Skeletal muscle satellite cell (primary cell): Measurements from ENCODE around the gene JAKMIP3.

Experiments used
- H3K27me3 ChIP-seq: 2 replicates; pipeline ENCODE4 v1.7.0; 2013; ENCODE audit warnings: low read length; ENCODE audit not compliant: control insufficient read depth, insufficient read depth
- H3K36me3 ChIP-seq: 2 replicates; pipeline ENCODE4 v1.7.0; 2013; ENCODE audit warnings: mild to moderate bottlenecking, control low read depth, low read length; ENCODE audit not compliant: insufficient read depth
- H3K4me1 ChIP-seq: 2 replicates; pipeline ENCODE4 v1.7.0; 2013; ENCODE audit warnings: low read length; ENCODE audit not compliant: control insufficient read depth, insufficient read depth
- H3K4me2 ChIP-seq: 2 replicates; pipeline ENCODE4 v1.7.0; 2013; ENCODE audit warnings: mild to moderate bottlenecking, low read length
- H3K4me3 ChIP-seq: 2 replicates; pipeline ENCODE4 v1.7.0; 2013; ENCODE audit warnings: low read length
- H3K9ac ChIP-seq: 2 replicates; pipeline ENCODE4 v1.7.0; 2013; ENCODE audit warnings: mild to moderate bottlenecking, low read depth, low read length, moderate library complexity
- H3K9me3 ChIP-seq: replicated peaks from 2 replicates; pipeline ENCODE4 v1.7.0; 2013; ENCODE audit warnings: mild to moderate bottlenecking, control low read depth, low read length

The JAKMIP3 gene

GRCh38 chr10:132045324-132045723 is 20.4 kb upstream of the JAKMIP3 start:
- H3K4me3 ChIP-seq = no peak overlapping the region
- H3K36me3 ChIP-seq = no peaks in the 10 kb centered on the region
- H3K4me1 ChIP-seq = no peaks in the 10 kb centered on the region
- H3K9me3 ChIP-seq = no peaks in the 10 kb centered on the region
- no peak overlapping the region for H3K9ac ChIP-seq
- no peak overlapping the region for H3K4me2 ChIP-seq
- H3K27me3 ChIP-seq = peaks cover 19% of the 10 kb centered on the region

DNA sequence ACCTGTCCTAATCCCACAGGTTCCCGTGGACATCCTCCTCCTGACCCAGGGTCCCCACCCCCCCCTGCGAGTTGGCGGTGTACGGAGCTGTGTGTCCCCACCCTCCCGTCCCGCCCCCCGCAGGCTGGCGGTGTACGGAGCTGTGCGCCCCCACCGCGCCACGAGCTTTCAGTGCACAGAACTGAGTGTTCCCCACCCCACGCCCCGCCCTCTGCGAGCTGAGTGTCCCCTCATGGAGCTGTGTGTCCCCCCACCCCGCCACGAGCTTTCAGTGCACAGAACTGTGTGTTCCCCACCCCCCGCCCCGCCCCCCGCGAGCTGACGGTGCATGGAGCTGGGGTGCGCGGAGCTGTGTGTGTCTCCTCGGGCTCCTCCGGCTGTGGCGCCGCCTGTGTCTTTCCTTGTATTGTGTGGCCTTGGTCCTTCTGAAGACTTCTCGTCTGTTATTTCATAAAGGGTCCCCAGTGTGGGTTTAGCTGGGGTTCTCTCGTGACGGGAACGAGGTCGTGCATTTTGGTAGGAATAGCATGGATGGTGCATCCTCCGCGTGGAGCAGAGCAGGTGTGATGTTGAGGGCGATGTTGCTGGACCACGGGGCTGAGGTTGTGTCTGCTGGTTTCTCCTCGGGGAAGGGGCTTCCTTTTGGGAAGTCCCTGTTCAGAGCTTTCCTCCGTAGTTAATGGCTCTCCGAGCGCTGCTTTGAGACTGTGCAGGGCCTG is 18.0 kb upstream of the JAKMIP3 start:
- Histone ChIP-seq H3K27me3 (peaks cover 19% of the 10 kb centered on the region), H3K4me3 (no peak overlapping the region), H3K9me3 (peaks cover 7% of the 10 kb centered on the region), H3K4me1 (no peaks in the 10 kb centered on the region), H3K9ac (no peak overlapping the region), H3K4me2 (no peak overlapping the region), H3K36me3 (no peaks in the 10 kb centered on the region)

DNA sequence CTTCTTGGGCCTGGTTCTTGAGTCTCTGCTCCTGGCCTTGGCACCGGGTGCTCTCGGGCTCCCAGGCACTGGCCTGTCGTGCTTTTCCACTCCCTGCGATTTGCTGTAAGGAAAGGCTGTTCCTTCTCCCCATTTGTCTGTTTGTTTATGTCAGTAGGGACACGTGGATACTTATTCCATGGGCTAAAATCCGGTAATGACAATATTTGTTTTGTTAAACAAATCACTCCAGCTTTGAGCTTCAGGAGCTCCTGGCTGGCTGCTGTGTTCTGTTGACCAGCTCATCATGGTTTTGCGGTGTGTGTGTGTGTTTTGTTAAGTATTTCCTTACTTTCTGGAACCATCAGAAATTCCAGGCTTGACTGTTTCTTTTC is 17.5 kb upstream of the JAKMIP3 start:
- peaks cover 10% of the 10 kb centered on the region for H3K9me3 ChIP-seq
- peaks cover 19% of the 10 kb centered on the region for H3K27me3 ChIP-seq
- H3K4me3 ChIP-seq = no peak overlapping the region
- no peak overlapping the region for H3K4me2 ChIP-seq
- H3K9ac ChIP-seq = no peak overlapping the region
- no peaks in the 10 kb centered on the region for H3K4me1 ChIP-seq
- H3K36me3 ChIP-seq = no peaks in the 10 kb centered on the region

DNA sequence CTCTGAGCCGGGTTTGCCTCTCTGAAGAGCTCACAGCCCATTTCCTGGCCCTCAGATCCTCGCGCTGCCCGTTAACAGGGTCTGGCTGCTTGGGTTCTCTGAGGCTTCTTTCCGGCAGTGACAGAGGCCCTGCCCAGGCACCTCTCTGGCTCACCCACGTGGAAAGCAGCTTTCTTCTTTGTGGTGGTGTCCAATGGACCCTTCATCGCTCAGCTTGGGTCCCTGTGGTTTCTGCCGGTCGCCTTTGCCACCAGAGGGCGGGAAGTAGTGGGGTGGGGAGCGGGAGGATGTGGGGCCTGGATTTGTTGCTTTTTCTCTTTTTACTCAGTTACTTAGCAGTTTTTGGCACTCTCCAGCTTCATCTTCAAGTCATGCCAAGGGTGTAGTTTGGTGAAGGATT is 15.6 kb upstream of the JAKMIP3 start:
- H3K9ac ChIP-seq = no peak overlapping the region
- H3K4me2 ChIP-seq = no peak overlapping the region
- no peak overlapping the region for H3K4me3 ChIP-seq
- peaks cover 4% of the 10 kb centered on the region for H3K27me3 ChIP-seq
- H3K36me3 ChIP-seq = no peaks in the 10 kb centered on the region
- no peaks in the 10 kb centered on the region for H3K4me1 ChIP-seq
- peaks cover 11% of the 10 kb centered on the region for H3K9me3 ChIP-seq

- Histone ChIP-seq H3K9ac (no peak overlapping the region), H3K4me1 (no peaks in the 10 kb centered on the region), H3K27me3 (no peaks in the 10 kb centered on the region), H3K4me3 (no peak overlapping the region), H3K9me3 (peaks cover 11% of the 10 kb centered on the region), H3K36me3 (no peaks in the 10 kb centered on the region), H3K4me2 (no peak overlapping the region)
Measured at GRCh38 chr10:132052124-132052523, 13.6 kb upstream of the JAKMIP3 start.

DNA sequence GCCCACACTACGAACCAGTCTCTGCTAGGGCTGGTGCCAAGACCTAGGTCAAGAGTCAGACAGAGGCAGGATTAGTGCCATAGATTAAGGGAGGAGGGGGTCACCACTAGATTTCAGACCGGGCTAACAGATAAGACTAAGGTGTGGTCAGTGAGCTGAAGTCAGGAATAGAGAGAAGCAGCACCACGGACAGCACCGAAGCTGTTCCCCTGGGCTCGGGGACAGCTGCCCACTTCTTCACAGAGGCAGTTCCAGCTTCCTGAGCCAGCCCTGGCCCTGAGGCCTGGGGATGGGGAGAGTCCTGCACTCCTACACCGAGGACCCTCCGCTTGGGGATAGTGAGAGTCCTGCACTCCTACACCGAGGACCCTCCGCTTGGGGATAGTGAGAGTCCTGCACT is 11.2 kb upstream of the JAKMIP3 start:
- Histone ChIP-seq H3K4me3 (no peak overlapping the region), H3K9me3 (peaks cover 11% of the 10 kb centered on the region), H3K27me3 (no peaks in the 10 kb centered on the region), H3K4me1 (no peaks in the 10 kb centered on the region), H3K9ac (no peak overlapping the region), H3K4me2 (no peak overlapping the region), H3K36me3 (no peaks in the 10 kb centered on the region)

GRCh38 chr10:132055616-132056015 is 10.1 kb upstream of the JAKMIP3 start:
- Histone ChIP-seq H3K36me3 (no peaks in the 10 kb centered on the region), H3K9ac (no peak overlapping the region), H3K4me2 (no peak overlapping the region), H3K9me3 (peaks cover 11% of the 10 kb centered on the region), H3K27me3 (no peaks in the 10 kb centered on the region), H3K4me1 (no peaks in the 10 kb centered on the region), H3K4me3 (no peak overlapping the region)

GRCh38 chr10:132056663-132057062 is 9.1 kb upstream of the JAKMIP3 start:
- Histone ChIP-seq H3K4me3 (no peak overlapping the region), H3K9me3 (peaks cover 11% of the 10 kb centered on the region), H3K36me3 (no peaks in the 10 kb centered on the region), H3K27me3 (no peaks in the 10 kb centered on the region), H3K4me1 (no peaks in the 10 kb centered on the region), H3K4me2 (no peak overlapping the region), H3K9ac (no peak overlapping the region)

DNA sequence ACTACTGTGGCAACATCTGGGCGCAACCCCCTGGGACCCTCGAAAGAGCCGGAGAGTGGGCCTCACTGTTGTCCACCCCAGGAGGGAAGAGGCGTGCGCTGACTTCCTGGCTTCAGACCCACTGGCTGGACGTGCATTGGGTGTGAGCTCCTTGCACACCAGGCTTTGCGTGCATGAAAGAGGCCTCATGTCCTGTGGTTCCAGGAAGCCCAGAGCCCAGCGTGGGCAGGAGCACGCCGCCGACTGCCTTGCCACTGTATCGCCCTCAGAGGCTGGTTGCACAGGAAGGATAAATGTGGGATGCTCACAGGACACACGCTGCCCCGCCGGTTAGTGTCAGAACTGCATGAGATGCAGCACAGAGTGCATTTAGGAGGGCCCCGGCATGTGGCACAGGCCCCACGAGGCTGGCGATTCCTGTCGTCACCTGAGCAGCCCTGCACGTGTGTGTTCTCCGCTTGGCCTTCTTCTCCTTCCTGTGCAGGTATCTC is 8.5 kb upstream of the JAKMIP3 start:
- Histone ChIP-seq H3K9me3 (peaks cover 7% of the 10 kb centered on the region), H3K9ac (no peak overlapping the region), H3K4me2 (no peak overlapping the region), H3K27me3 (no peaks in the 10 kb centered on the region), H3K36me3 (no peaks in the 10 kb centered on the region), H3K4me1 (no peaks in the 10 kb centered on the region), H3K4me3 (no peak overlapping the region)

DNA sequence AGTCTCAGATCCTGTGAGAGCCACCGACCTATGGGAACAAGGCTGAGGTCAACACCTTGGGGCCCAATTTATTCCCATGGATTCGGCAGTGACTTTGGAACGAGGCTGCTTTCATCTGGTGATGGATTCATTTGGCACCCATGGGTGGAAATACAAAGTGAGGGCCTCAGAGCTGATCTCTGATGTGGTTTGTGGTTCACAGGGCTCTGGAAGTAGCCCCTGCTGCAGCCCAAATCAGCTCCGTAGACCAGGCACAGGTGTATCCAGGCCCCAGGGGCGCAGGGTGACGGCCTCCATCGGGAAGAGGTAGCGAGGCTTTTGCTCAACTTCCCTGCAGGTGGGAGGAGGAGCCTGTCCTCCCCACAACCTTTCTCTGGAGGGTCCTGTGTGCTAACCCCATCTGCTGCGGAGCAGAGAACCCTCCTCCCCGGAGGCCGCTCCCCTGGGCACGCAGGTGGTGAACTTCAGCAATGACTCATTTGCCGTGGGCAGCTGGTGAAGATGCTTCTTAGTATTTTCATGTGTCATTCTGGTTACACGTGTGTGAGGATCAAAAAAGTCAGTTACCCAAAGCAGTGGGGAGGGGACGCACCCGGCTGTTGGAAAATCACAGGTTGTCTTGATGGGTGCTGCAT is 7.5 kb upstream of the JAKMIP3 start:
- no peaks in the 10 kb centered on the region for H3K27me3 ChIP-seq
- H3K36me3 ChIP-seq = no peaks in the 10 kb centered on the region
- no peak overlapping the region for H3K4me2 ChIP-seq
- H3K4me3 ChIP-seq = no peak overlapping the region
- H3K9me3 ChIP-seq = peaks cover 2% of the 10 kb centered on the region
- no peaks in the 10 kb centered on the region for H3K4me1 ChIP-seq
- H3K9ac ChIP-seq = no peak overlapping the region

GRCh38 chr10:132058793-132059759 is 6.7 kb upstream of the JAKMIP3 start:
- Histone ChIP-seq H3K9me3 (no peaks in the 10 kb centered on the region), H3K9ac (no peak overlapping the region), H3K4me1 (no peaks in the 10 kb centered on the region), H3K4me2 (no peak overlapping the region), H3K36me3 (no peaks in the 10 kb centered on the region), H3K27me3 (no peaks in the 10 kb centered on the region), H3K4me3 (no peak overlapping the region)
